Activated CD4-positive, CD25-positive, alpha-beta regulatory T cell treated with anti-CD3 and anti-CD28 coated beads, Interleukin-2, amount 50 U/mL, for 72 hours (primary cell): Measurements from ENCODE around the gene SLC16A9.
"Not testable (repeated sequence)": the region's sequence is repeated elsewhere in the genome, so short reads cannot be mapped to it uniquely, and the experiment has no call there.

Source experiments
- DNase-seq: peaks from one replicate; pipeline ENCODE4 v3.0.0; 2021

SLC16A9 gene

DNA sequence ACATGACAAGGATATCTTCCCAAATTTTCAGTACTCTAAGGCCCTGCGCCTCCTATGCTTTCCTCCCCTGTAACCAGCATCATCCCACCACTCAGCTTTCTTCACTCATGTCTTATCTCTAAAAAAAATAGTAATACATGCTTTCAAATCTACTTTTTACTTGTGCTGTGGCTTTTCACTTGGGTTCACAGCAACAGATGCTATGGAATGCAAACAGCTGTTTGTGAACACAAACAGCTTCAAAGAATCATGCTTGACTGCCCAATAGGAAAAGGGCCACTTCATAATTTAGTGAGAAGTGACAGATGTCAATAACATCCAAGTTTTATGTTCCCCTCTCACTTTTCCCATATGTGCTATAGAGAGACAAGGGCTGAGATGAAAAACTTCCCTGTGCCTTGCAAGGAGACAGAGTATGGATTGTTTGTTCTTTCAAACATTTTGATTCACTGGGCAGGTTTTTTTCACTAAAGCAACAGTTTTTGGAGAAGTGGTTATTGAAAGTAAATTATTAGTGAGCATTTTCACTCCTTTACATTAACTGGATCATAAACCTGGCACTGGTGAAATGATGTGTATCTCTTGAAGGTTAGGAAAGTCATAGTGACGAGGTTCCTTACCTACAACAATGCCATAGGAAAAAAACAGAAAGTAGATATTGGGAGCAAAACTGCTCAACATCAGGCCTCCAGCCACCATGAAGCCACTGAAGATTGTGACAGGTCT is 37.3 kb downstream of the SLC16A9 start:
- no peak for DNase-seq

DNA sequence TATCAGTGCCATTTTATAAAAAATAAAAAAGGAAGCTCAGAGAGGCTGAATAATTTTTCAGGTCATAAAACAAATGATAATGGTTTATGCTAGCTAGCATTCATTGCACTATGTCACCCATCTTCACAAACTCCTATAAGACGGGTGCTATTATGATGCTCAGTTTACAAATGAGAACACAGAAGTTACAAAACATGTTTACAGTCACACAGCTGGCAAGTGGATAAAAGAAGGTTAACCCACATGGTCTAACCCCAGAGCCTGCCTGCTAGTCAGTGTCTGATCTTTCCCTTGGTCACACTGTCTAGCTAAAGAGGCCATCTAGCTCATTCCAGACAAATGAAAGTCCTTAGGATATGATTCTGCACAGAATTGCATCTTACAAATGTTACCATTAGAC is 39.4 kb downstream of the SLC16A9 start:
- DNase-seq: no peak

DNA sequence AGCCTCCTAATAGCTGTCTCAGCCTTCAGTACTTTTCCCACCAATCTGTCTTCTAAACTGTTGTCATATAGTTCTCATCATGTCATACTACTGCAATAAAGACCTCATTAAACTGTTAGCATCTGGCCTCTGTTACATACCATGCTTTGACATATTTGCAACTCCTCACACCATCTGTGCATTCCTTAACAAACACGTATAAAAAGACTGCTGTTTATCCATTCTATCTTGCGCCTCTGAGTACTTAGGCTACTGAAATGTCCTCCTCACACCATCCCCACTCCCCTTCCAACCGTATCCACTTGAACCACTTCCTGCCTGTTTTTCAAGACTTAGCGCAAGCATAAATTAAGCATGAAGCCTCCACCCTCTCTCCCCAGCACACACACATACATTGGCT is 41.6 kb downstream of the SLC16A9 start:
- no peak for DNase-seq

DNA sequence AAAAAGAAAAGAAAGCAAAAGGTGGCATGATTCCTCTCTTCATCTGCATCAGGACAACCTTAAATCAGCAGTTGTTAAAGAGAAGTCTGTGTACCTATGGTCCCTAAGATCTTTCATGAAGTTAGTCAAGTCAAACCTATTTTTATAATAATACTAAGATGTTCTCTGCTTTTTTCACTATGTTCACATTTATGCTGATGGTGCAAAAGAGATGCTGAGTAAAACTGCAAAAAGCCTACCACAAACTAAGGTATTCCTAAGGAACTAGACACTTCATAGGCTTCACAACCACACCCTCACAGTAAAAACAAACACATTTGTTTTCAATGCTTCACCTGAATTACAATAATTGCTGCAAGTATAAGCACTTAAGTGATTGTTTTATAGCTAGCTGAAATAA is 43.3 kb downstream of the SLC16A9 start:
- DNase-seq: no peak

DNA sequence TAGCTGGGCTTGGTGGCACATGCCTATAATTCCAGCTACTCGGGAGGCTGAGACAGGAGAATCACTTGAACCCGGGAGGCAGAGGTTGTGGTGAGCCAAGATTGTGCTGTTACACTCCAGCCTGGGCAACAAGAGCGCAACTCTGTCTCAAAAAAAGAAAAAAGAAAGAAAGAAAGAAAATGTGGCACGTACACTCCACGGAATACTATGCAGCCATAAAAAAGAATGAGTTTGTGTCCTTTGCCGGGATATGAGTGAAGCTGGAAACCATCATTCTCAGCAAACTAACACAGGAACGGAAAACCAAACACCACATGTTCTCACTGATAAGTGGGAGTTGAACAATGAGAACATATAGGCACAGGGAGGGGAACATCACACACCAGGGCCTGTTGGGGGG is 46.4 kb downstream of the SLC16A9 start:
- DNase-seq: not testable (repeated sequence)

DNA sequence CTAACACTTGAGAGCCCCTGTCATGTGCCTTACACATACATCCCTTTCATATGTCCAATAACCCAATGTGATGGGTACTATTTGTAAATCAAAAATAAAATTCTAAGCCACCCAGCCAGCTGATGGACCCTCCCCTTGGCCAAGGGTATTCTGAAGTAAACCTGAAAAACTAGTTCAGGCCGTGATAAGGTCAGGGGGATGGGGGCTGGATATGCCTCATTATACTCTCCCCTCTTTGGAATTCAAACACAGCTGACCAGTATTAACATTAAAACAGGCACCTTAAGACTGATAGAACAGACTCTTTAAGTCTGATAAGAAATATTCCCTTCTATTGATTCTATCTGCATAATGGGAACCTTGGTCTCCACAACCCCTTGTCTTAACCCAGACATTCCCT is 51.9 kb downstream of the SLC16A9 start:
- no peak for DNase-seq

DNA sequence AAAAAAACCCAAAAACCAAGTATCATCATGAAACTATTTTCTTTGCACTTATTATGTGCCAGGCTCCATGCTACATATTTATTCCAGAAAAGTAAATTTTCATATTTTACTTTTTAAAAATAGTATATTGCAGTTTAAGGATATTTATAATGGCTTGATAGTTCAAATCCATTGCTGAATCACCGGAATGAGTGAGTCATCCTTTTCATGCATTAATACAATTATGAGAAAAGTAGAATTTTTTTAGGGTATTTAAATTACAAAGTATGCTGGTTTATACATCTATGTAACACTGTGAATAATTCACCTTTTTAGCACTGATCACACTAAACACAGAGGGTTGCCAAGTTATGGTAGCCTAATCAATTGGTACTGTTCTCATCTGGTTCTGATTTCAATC is 54.3 kb downstream of the SLC16A9 start:
- no peak for DNase-seq

DNA sequence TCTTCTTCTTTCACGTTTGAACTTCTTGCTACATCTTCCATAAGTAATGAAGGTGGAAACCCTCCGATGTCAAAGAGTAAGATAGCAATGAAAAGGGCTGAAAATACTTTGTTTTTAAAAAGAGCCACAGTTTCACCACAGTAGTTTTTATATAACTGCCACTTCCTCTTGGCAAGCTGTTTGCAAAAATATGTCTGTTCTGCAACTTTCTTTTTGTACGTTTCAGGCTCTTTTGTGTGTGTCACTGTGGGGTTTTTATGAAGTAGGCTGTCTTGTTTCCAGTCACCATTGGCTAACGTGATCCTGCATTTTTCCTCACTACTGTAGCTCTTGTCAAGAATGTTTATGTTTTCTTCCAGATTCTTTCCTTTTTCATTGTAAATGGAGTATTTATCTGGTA is 55.6 kb downstream of the SLC16A9 start:
- no peak for DNase-seq

DNA sequence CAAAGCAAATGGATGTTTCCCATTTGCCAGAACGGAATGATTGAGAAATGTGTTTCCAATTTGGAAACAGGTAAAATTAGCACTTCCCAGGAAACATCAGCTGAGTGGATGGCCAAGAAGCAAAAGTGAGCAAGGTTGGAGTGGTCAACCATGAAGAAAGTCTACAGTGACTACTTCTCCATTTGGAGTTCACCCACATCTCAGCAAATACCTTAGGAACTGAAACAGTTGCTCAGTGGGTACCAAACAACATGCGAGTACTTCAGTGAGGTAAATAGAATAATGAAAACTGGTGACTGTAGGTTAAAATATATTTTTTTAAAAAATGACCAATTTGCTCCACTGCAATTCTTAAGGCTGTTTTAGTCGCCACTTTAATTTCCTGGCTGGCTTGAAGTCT is 57.7 kb downstream of the SLC16A9 start:
- DNase-seq: no peak

DNA sequence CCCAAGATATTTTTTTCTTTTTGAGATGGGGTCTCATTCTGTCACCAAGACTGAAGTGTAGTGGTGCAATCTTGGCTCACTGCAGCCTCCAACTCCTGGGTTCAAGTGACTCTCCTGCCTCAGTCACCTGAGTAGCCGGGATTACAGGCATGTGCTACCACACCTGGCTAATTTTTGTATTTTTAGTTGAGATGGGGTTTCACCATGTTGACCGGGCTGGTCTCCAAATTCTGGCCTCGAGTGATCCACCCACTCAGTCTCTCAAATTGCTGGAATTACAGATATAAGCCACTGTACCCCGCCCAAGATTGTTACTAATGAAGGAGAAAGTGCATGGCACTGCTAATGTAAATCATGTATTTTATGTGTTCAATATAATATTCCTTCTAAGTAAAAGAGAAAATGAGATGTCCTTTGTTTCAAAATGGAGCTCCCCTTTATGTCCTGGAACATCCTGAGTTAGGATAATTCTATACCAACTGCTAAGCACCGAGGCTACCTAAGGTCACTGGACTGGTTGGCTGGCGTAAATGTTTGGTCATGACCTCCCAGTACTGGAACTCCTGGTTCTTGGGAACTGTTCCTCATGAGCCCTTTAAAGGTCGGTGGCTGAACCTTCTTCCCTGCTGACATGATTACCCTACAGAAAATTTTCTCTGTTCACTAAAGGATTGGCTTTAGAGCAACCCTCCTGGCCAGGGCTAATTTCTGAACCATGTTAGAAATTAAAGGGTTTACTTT is 59.9 kb downstream of the SLC16A9 start:
- no peak for DNase-seq

DNA sequence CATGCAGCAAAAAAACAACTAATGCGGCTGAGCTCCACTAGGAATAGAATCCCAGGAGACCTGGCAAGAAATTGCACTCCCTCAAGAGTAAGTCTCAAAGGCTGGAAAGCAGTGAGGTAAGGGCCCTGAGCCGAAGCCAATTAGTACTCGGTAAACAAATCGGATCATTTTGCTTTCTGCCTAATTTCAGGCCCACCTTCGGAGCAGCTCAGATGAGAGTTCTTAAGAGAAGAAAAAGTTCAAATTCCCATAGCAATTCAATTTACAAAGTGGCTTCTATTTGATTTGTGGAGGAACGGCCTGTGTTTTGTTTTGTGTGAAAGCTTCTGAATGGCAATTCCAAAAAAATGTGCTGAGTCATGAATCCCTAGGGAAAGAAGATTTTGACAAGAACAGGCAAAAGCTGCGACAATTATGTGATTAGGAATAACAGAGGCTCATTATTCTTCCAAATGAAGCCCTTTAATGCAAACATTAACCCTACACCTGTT is 60.9 kb downstream of the SLC16A9 start:
- no peak for DNase-seq

DNA sequence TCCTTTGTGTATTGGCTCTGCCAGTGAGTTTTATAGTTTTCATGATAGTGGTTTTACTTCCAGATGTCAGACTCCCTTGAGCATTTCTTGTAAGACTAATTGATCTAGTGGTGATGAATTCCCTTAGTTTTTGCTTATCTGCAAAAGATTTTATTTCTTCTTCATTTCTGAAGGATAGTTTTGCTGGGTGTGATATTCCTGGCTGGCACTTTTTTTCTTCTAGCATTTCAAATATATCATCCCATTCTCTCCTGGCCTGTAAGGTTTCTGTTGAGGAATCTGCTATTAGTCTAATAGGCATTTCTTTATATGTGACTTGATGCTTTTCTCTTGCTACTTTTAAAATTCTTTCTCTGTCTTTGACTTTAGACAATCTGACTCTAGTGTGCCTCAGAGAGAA is 64.8 kb downstream of the SLC16A9 start:
- DNase-seq: no peak

DNA sequence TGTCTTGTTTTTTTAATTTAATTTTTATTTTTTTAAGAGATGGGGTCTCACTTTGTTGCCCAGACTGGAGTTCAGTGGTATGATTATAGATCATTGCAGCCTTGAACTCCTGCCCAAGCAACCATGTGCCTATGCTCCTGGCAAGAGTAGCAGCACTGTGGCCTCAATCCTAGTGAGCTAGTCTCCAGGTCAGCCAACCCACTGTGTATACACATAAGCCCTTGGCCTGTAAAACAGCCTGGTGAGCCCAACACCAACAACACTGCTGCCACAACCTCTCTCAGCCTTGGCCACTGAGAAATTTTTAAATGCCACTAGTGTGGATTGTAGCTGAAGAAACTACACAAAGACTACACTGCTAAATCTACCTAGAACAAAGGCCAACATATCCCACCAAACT is 68.0 kb downstream of the SLC16A9 start:
- DNase-seq: not testable (repeated sequence)

DNA sequence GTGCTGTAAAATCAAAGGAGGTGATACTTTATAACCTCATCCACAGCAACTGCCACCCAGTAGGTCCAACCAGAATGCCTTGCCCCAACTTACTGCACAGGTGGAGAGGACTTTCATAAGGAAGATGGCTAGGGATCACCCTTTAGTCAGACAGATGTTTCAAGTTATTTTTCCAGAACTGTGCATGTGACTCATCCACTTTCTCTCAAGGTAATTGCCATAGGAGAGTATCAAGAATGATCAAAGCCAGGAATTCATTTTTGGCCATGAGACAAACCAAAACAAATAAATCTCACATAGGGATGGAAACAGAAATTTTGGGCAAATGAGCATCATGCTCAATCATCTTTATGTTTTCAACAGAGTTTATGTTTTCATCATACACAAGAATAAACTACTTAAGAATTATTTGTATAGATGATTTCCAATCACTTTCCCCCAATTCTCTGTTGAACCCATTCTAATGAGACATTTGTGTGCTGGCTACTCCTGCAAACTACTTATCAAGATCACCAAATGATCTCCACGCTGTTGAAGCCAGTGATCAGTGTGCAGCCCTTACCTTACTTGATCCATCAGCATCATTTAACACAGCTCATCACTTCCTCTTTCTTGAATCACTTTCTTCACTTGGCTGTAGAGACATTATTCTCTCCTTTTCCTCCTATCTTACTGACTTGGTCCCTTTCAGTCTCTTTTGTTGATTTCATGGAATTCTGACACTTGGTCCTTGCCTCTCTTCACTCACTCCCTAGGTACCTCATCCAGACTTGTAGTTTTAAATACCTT is 74.0 kb downstream of the SLC16A9 start:
- no peak for DNase-seq

DNA sequence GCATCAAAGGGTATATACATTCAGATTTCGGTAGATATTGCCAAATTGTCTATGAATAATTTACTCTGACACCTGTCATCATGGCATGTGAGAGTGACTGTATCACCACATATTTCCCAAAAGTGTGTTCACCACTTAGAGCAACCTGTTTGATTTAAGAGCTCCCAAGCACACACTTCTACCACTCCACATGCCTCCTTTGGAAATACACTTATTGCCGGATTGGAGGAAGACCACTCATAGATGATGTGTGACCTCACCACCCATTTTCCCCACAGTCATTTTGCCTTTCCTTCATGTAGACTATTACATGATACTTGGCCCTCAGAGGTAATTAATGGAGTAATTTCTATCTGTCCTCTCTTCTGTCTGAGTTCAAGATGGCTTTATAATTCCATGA is 75.5 kb downstream of the SLC16A9 start:
- no peak for DNase-seq

DNA sequence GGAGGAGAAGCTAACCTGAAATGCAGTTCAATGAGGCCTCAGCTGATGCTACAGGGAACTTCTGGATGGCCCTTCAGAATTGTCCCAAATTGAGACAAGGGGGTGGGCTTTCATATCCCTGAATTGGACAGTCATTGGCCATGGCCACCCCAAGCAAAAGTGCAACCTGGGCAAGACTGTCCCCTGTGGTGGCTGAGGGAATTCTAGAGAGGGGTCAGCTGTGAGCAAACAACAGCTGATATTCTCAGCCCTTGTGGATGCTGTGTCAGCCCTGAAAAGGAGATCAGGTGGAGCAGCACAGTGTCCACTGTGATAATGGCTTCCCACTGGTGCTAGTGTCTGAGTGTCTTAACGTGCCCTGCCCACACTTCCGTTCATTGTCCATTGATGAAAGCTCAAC is 76.6 kb downstream of the SLC16A9 start:
- no peak for DNase-seq

DNA sequence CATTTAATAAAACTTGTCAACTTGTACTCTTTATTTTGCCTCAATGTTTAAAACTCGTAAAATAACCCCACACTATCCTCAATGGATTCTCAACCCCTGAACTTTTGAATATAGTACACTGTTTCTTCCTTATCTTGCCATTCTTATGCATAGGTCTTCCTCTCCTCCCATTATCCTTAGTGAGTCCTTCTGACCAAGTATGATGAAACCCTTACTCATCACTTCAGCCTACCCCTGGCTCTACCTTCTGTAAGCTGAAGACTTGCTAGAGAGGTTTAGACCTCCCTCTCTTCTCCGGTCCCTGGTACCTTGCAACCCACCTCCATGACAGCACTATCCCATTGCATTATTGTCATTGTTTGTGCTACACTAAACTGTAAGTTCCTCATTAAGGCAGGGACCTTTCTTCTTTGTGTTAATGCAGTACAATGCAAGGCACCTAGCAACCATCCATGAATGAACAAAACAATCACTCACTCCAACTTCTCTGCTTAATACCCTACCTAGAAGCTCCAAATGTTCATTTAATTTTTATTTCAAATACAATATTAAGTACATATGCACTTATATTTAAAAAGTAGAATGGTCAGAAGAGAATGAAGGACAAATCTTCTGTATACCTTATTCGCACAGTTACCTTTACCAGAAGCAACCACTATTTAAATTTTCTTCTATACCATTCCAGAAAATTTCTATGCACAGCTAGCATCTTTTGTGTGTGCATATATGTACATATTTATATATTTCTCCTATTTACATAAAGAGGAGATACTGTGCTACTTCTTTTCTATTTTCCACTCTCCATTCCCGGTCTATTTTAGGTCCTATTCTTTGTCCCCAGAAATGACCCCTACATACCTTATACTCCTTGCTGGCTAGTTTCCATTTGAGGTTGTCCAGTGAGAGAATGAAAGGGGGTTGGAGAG is 77.5 kb downstream of the SLC16A9 start:
- no peak for DNase-seq

DNA sequence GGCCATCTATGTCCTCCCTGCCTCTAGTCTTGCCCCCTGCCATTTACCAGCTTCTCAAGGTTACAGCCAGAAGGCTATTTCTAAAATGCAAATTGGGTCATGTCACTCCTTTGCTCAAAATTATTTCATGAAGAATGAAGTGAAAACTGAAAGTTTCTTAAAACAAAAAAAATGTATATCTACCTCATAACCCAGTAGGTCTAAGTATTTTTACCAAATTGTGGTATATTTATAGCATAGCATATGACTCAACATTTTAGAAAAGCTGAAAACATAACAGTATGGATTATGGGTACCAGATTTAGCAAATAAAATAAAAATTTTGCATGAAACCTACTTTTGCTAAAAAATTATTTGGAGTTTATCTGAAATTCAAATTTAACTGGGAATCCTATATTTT is 78.4 kb downstream of the SLC16A9 start:
- DNase-seq: no peak

DNA sequence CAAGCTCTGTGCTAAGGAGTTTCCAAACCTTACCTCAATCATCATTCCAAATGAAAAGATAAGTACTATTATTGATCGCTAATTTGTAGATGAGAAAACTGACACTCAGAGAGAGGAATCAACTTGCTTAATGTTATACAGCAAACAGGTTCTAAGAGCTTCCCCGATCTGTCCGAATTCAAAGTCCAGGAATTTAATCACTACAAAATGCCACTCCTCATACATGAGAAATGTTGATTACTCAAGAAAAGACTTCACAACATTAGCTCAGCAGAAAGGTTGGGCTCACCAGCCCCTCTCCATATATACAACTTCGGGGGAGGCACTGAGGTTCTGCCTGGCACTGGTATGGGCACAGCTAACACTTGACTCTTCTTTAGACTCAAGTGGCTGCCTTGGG is 80.7 kb downstream of the SLC16A9 start:
- no peak for DNase-seq

DNA sequence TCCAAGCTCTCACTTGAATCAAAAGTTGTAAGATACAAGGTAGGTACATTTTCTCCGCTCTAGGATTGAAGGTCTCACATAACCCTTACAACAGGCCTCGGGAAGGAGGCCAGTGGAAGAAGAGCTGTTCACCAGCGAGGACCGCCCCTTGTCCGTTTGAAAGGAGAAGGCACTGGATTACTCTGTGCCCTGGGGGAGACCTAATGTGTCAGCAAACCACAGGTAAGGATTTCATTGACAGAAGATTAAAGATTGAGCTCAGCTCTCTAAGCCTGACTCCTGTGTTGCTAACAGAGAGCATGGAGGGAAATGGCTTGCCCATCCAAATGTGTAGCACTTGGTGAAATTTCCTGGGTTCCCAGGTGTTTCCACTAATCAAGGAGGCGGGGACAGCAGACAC is 81.2 kb downstream of the SLC16A9 start:
- DNase-seq: no peak

DNA sequence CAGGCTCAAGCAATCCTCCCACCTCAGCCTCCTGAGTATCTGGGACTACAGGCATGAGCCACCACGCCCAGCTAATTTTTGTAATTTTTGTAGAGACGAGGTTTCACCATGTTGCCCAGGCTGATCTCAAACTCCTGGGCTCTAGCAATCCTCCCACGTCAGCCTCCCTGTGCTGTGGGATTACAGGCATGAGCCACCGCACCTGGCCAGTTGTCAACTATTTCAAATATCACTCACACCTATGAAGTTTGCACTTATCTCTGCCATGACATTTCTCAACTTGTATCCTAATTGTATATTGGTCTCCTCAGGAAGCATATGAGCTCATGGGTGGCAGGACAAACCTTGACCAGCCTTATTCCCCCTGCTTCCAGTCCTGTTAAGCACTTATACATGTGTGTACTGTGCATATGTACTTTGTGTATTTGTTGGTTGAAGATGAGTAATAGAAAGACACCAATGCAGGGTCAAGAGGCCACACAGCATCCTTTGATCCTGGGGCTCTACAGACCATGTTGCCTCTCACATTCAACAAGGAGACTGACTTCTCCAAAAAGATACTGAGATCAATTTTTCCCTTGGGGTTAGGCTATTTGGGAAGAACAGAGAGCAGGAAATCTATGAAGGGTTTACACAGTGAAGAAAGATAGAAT is 82.2 kb downstream of the SLC16A9 start:
- no peak for DNase-seq

DNA sequence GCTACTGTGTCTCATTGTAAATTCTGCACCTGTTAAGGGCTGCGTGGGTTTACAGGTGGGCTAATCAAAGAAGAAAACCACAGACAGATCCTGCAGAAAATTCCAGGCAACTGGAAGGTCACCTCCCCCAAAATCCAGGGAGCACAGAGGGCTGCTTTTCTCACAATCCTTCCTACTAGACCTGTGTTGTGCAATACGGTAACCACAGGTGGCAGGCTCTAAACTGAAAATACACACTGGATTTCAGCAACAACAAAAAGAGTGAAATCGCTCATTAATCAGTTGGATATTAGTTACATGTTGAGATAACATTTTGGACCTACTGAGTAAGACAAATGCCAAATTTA is 83.2 kb downstream of the SLC16A9 start:
- no peak for DNase-seq
